ENCODE results near the gene MYO10. TPM values are rescaled to one million over a fixed set of nuclear protein-coding genes. Genes with fewer than 3 reads are reported as not detected.
A peak's percentile ranks its signal among the peaks of the same experiment; 100 is the strongest.
"Not testable (repeated sequence)": the region's sequence is repeated elsewhere in the genome, so short reads cannot be mapped to it uniquely, and the experiment has no call there.

The MYO10 gene
- total RNA-seq, 1 experiment from 2014 or later = 9.3 TPM

GRCh38 chr5:16776611-16777251 lies 159.4 kb downstream of the MYO10 start:
- H3K9me3 ChIP-seq (replicated peaks) = no peaks in the 10 kb centered on the region
- H3K4me3 ChIP-seq = no peak overlapping the region
- no peaks in the 10 kb centered on the region for H3K4me1 ChIP-seq
- H3K36me3 ChIP-seq = no peaks in the 10 kb centered on the region
- no peak overlapping the region for H3K27ac ChIP-seq
- no peaks in the 10 kb centered on the region for H3K27me3 ChIP-seq
- no peak for DNase-seq

DNA sequence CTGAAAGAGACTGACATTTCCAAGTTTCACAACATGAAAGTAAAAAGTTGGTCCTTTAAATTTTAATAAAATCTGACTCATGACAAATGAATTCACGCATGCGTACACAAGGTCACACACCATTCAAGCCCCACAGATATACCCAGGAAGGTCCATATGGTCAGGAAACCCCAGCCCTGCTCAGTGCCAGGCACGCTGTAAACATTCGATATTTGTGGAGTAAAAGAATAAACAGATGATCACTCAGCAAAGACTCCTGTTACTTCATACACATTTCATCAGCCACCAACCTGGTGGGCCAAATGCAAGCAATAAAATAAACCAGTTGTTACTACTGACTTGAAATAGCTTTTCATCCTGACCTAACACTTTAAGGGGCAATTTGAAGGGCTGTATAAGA lies 161.3 kb downstream of the MYO10 start:
- no peak overlapping the region for H3K4me3 ChIP-seq
- H3K4me1 ChIP-seq = no peaks in the 10 kb centered on the region
- no peak overlapping the region for H3K27ac ChIP-seq
- DNase-seq = no peak
- H3K36me3 ChIP-seq = no peaks in the 10 kb centered on the region
- no peaks in the 10 kb centered on the region for H3K27me3 ChIP-seq
- no peaks in the 10 kb centered on the region for H3K9me3 ChIP-seq (replicated peaks)

DNA sequence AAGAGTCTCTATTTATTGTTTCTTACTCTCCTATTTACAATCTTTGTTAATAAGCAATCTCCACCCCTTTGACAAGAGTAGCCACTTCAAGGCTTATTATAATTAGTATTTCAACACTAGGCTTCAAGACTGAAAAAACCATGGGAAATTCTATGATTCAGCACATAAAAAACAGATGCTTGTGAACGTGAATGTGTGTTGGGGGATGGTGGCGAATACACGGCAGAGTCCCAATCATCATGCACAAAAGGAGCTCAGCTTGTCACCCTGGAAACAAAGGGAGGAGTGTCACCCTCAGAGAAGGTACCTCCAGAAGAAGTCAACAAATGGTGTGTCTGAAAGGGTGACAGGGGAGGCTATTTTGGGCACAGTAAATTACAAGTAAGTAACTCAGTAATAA lies 162.1 kb downstream of the MYO10 start:
- Histone ChIP-seq H3K27ac (no peak overlapping the region), H3K9me3 (replicated peaks) (no peaks in the 10 kb centered on the region), H3K4me1 (no peaks in the 10 kb centered on the region), H3K36me3 (no peaks in the 10 kb centered on the region), H3K27me3 (no peaks in the 10 kb centered on the region), H3K4me3 (no peak overlapping the region)
- DNase-seq = no peak

DNA sequence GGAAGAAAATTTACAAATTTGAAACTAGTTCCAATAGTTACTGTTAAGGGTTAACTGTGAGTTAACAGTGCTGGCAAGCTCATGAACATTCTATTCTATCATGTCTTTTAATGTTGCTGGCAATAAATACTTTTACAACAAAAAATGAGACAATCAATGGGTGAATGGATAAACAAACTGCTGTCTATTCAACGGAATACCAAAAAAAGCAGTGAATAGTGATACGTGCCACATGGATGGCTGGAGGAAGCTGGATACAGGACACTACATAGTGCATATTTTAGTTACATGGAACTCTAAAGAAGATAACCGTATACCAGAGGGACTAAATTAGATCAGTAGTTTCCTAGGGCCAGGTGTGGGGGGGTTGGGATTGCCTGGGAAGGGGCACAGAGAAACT lies 163.5 kb downstream of the MYO10 start:
- H3K27ac ChIP-seq = no peak overlapping the region
- H3K4me3 ChIP-seq = no peak overlapping the region
- no peaks in the 10 kb centered on the region for H3K27me3 ChIP-seq
- no peak for DNase-seq
- H3K4me1 ChIP-seq = no peaks in the 10 kb centered on the region
- H3K9me3 ChIP-seq (replicated peaks) = no peaks in the 10 kb centered on the region
- H3K36me3 ChIP-seq = no peaks in the 10 kb centered on the region

- no peaks in the 10 kb centered on the region for H3K27me3 ChIP-seq
- H3K36me3 ChIP-seq = no peaks in the 10 kb centered on the region
- no peak for DNase-seq
- no peak overlapping the region for H3K27ac ChIP-seq
- H3K4me3 ChIP-seq = no peak overlapping the region
- no peaks in the 10 kb centered on the region for H3K9me3 ChIP-seq (replicated peaks)
- no peaks in the 10 kb centered on the region for H3K4me1 ChIP-seq
Observed at GRCh38 chr5:16768184-16768583, 167.9 kb downstream of the MYO10 start.

DNA sequence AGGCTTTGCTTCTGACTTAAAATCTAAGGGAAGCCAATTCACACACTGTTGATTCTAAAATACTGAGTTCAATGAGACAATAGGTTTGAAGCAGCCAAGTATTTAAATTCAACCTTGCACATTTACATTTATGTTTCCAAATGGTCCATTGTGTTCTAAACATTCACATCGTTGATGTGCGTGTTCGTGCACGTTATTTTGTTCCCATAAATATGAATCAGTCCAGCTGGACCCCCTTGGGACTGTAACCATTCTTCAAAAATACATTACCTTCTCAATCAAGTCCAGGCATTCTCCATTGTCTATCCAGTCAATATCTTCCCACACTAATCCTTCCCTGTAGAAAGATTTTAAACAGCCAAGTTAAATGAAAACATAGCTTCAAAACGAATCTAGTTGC lies 172.9 kb downstream of the MYO10 start:
- no peak overlapping the region for H3K27ac ChIP-seq
- no peak overlapping the region for H3K4me3 ChIP-seq
- H3K27me3 ChIP-seq = no peaks in the 10 kb centered on the region
- H3K9me3 ChIP-seq (replicated peaks) = no peaks in the 10 kb centered on the region
- DNase-seq = no peak
- H3K4me1 ChIP-seq = no peaks in the 10 kb centered on the region
- no peaks in the 10 kb centered on the region for H3K36me3 ChIP-seq

DNA sequence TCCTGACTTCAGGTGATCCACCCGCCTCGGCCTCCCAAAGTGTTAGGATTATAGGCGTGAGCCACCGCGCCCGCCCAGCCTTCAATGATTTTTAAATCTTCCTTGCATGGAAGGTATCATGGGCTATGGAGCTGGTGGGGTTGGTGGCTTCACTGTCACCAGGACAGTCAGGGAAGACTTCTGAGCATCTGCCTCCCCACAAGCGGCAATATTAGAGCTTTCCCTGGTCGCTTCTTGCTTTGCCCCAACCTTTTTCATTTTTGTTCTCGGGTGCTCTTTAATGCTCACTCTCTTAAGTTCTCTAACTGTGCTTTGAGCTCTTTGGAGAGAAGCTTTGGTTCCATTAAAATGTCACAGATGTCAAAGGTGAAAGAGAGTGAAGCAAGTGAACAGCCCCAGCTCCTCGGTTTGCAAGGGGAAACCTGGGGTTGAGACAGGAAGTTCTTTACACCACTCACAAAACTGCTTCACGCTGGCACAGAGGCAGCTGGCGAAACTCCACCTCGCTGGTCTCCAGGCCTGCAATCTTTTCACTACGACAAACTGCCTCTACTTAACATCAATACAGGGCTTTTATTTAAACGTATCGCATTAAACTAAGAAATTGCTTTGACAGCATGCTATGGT lies 176.8 kb downstream of the MYO10 start:
- DNase-seq = no peak
- Histone ChIP-seq H3K27ac (no peak overlapping the region), H3K36me3 (no peaks in the 10 kb centered on the region), H3K4me1 (peaks cover 6% of the 10 kb centered on the region; the same call in 1 of the 2 replicates), H3K4me3 (no peak overlapping the region), H3K27me3 (no peaks in the 10 kb centered on the region), H3K9me3 (replicated peaks) (no peaks in the 10 kb centered on the region)

DNA sequence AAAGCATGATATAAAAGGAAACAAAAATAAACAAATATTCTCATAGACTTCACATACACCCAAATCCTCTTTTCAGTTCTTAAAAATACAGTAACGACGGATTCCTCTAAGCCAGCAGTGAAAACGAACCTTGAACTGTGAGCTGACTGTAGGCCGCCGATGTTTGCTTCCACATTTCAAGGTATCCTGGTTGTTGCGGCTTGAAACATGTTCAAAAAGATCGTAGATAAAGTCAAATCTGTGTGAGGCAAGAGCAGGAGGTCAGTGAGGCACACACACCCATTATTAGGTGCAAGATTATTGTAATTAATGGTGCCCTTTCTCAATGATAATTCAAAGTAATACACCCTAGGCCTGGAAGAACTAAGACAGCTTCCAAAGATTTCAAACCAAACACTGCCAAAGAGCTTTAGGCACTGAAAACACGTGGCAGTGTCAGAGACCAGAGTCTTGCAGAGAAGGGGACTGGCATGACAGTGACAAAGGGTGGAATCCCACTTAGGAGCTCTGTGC lies 178.0 kb downstream of the MYO10 start:
- H3K4me1 ChIP-seq = peaks cover 12% of the 10 kb centered on the region
- H3K9me3 ChIP-seq (replicated peaks) = no peaks in the 10 kb centered on the region
- no peaks in the 10 kb centered on the region for H3K36me3 ChIP-seq
- no peak overlapping the region for H3K4me3 ChIP-seq
- H3K27me3 ChIP-seq = no peaks in the 10 kb centered on the region
- H3K27ac ChIP-seq = no peak overlapping the region
- no peak for DNase-seq

GRCh38 chr5:16757577-16757976 lies 178.5 kb downstream of the MYO10 start:
- peaks cover 12% of the 10 kb centered on the region for H3K4me1 ChIP-seq
- H3K27me3 ChIP-seq; H3K36me3 ChIP-seq; H3K9me3 ChIP-seq (replicated peaks); H3K27ac ChIP-seq; DNase-seq; H3K4me3 ChIP-seq: not testable (repeated sequence)

- no peak overlapping the region for H3K27ac ChIP-seq
- H3K9me3 ChIP-seq (replicated peaks) = no peaks in the 10 kb centered on the region
- H3K27me3 ChIP-seq = no peaks in the 10 kb centered on the region
- no peaks in the 10 kb centered on the region for H3K36me3 ChIP-seq
- H3K4me1 ChIP-seq = peaks cover 12% of the 10 kb centered on the region
- H3K4me3 ChIP-seq = no peak overlapping the region
- DNase-seq = no peak
Observed at GRCh38 chr5:16757146-16757545, 178.9 kb downstream of the MYO10 start.

DNA sequence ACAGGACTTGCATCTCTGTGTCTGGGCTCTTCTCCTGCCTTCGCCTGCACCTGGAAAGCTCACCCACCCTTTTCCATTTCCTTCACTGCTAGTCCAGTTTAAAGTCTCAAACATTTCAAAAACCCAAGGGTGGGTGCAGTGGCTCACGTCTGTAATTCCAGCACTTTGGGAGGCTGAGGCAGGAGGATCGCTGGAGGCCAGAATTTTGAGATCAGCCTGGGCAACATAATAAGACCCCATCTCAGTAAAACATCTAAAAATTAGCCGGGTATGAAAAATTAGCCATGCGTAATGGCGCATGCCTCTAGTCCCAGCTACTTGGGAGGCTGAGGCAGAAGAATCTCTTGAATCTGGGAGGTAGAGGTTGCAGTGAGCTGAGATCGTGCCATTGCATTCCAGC lies 179.4 kb downstream of the MYO10 start:
- no peak for DNase-seq
- H3K27ac ChIP-seq = no peak overlapping the region
- H3K36me3 ChIP-seq = no peaks in the 10 kb centered on the region
- H3K4me1 ChIP-seq = peaks cover 12% of the 10 kb centered on the region
- H3K9me3 ChIP-seq (replicated peaks) = no peaks in the 10 kb centered on the region
- no peak overlapping the region for H3K4me3 ChIP-seq
- H3K27me3 ChIP-seq = no peaks in the 10 kb centered on the region

GRCh38 chr5:16755641-16756040 lies 180.4 kb downstream of the MYO10 start:
- Histone ChIP-seq H3K36me3 (no peaks in the 10 kb centered on the region), H3K9me3 (replicated peaks) (no peaks in the 10 kb centered on the region), H3K27me3 (no peaks in the 10 kb centered on the region), H3K27ac (no peak overlapping the region), H3K4me1 (peaks cover 12% of the 10 kb centered on the region), H3K4me3 (no peak overlapping the region)
- no peak for DNase-seq

- DNase-seq = peak; percentile 49 to 61
Observed at GRCh38 chr5:16754601-16755000, 181.5 kb downstream of the MYO10 start.

GRCh38 chr5:16754086-16754485 lies 182.0 kb downstream of the MYO10 start:
- Histone ChIP-seq H3K4me3 (no peak overlapping the region), H3K4me1 (peaks cover 12% of the 10 kb centered on the region), H3K27ac (no peak overlapping the region), H3K9me3 (replicated peaks) (no peaks in the 10 kb centered on the region), H3K27me3 (no peaks in the 10 kb centered on the region), H3K36me3 (no peaks in the 10 kb centered on the region)
- no peak for DNase-seq

More at GRCh38 chr5:16754601-16755000, 181.5 kb downstream of the MYO10 start:
- Histone ChIP-seq H3K27ac (no peak overlapping the region), H3K27me3 (no peaks in the 10 kb centered on the region), H3K4me3 (no peak overlapping the region), H3K9me3 (replicated peaks) (no peaks in the 10 kb centered on the region), H3K4me1 (peaks cover 12% of the 10 kb centered on the region), H3K36me3 (no peaks in the 10 kb centered on the region)

- H3K4me1 ChIP-seq = peaks cover 12% of the 10 kb centered on the region
- H3K36me3 ChIP-seq = no peaks in the 10 kb centered on the region
- H3K27me3 ChIP-seq = no peaks in the 10 kb centered on the region
- no peak for DNase-seq
- H3K4me3 ChIP-seq = no peak overlapping the region
- H3K9me3 ChIP-seq (replicated peaks) = no peaks in the 10 kb centered on the region
- no peak overlapping the region for H3K27ac ChIP-seq
Observed at GRCh38 chr5:16750445-16750844, 185.6 kb downstream of the MYO10 start.

DNA sequence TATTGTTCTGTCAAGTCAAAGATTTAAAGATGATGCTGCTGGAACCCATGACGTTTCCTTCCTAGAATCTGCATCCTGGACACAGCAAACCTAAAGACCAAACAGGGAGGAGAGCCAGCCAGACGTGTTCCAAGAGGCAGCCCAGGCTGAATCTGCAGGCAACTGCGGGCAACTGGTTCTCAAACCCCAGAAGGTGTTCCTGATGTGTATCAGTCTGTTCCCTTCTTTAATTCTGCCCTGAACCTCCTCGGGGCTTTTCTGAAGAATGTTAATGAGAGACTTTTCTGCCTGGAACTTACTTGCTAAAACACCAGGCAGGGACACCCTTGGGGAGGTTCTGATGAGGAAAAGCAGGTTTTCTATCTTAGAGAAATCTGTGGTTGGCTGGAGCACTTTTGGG lies 186.5 kb downstream of the MYO10 start:
- no peaks in the 10 kb centered on the region for H3K27me3 ChIP-seq
- H3K9me3 ChIP-seq (replicated peaks) = no peaks in the 10 kb centered on the region
- no peak overlapping the region for H3K27ac ChIP-seq
- no peak for DNase-seq
- H3K4me3 ChIP-seq = no peak overlapping the region
- peaks cover 10% of the 10 kb centered on the region for H3K4me1 ChIP-seq
- no peaks in the 10 kb centered on the region for H3K36me3 ChIP-seq

Measured in SJCRH30 (cell line).